H9 (cell line): Measurements from ENCODE around the gene RMI2. TPM values are rescaled to one million over a fixed set of nuclear protein-coding genes. Genes with fewer than 3 reads are reported as not detected.
A peak's percentile ranks its signal among the peaks of the same experiment; 100 is the strongest.

Source experiments
- DNase-seq: peaks from one replicate; pipeline ENCODE4 v3.0.0-alpha.2; 2017
- H2AFZ ChIP-seq: one replicate; pipeline ENCODE4 v1.6.1; 2013; ENCODE audit warnings: mild to moderate bottlenecking, low read length, control low read depth, moderate library complexity
- H2AK5ac ChIP-seq: 2 replicates; pipeline ENCODE4 v1.6.1; 2013; ENCODE audit warnings: low read length, control low read depth, mixed read lengths; ENCODE audit not compliant: insufficient read length
- H2BK120ac ChIP-seq: one replicate; pipeline ENCODE4 v1.6.1; 2013; ENCODE audit warnings: low read depth, mild to moderate bottlenecking, low read length, control low read depth, inconsistent platforms; ENCODE audit not compliant: poor library complexity, severe bottlenecking
- H2BK12ac ChIP-seq: 2 replicates; pipeline ENCODE4 v1.6.1; 2013; ENCODE audit warnings: low read length, control low read depth, mixed read lengths, low read depth; ENCODE audit not compliant: insufficient read length
- H2BK15ac ChIP-seq: 2 replicates; pipeline ENCODE4 v1.6.1; 2013; ENCODE audit warnings: low read depth, low read length, control low read depth
- H2BK20ac ChIP-seq: one replicate; pipeline ENCODE4 v1.6.1; 2013; ENCODE audit warnings: low read depth, mild to moderate bottlenecking, low read length, control low read depth, inconsistent platforms; ENCODE audit not compliant: poor library complexity, severe bottlenecking
- H2BK5ac ChIP-seq: 2 replicates; pipeline ENCODE4 v1.6.1; 2013; ENCODE audit warnings: low read length, control low read depth, mixed read lengths; ENCODE audit not compliant: insufficient read length
- H3K14ac ChIP-seq: 2 replicates; pipeline ENCODE4 v1.6.1; 2013; ENCODE audit warnings: low read length, control low read depth; ENCODE audit not compliant: insufficient read depth
- H3K18ac ChIP-seq: 2 replicates; pipeline ENCODE4 v1.6.1; 2013; ENCODE audit warnings: low read depth, mild to moderate bottlenecking, mixed read lengths, low read length, control low read depth; ENCODE audit not compliant: insufficient read length
- H3K23ac ChIP-seq: 2 replicates; pipeline ENCODE4 v1.6.1; 2013; ENCODE audit warnings: low read length, control low read depth, mixed read lengths, low read depth; ENCODE audit not compliant: insufficient read length
- H3K23me2 ChIP-seq: 2 replicates; pipeline ENCODE4 v1.6.1; 2013; ENCODE audit warnings: low read depth, mild to moderate bottlenecking, mixed read lengths, low read length, control low read depth; ENCODE audit not compliant: insufficient read length, poor library complexity, severe bottlenecking
- H3K27ac ChIP-seq: 2 replicates; pipeline ENCODE4 v1.5.1; 2013; ENCODE audit warnings: low read length, control low read depth, mixed read lengths, low read depth; ENCODE audit not compliant: insufficient read length
- H3K27me3 ChIP-seq: 2 replicates; pipeline ENCODE4 v1.6.1; 2013; ENCODE audit warnings: low read length, control low read depth, inconsistent platforms; ENCODE audit not compliant: insufficient read depth
- H3K4ac ChIP-seq: 2 replicates; pipeline ENCODE4 v1.6.1; 2013; ENCODE audit warnings: low read depth, mild to moderate bottlenecking, control low read depth, inconsistent platforms, low read length, moderate library complexity
- H3K4me1 ChIP-seq: 2 replicates; pipeline ENCODE4 v1.6.1; 2013; ENCODE audit warnings: low read length, control low read depth, inconsistent platforms; ENCODE audit not compliant: insufficient read depth
- H3K4me2 ChIP-seq: 2 replicates; pipeline ENCODE4 v1.6.1; 2013; ENCODE audit warnings: low read length, control low read depth, mixed read lengths; ENCODE audit not compliant: insufficient read length, insufficient read depth
- H3K56ac ChIP-seq: 2 replicates; pipeline ENCODE4 v1.6.1; 2013; ENCODE audit warnings: low read depth, mild to moderate bottlenecking, mixed read lengths, low read length, control low read depth; ENCODE audit not compliant: insufficient read length
- H3K79me1 ChIP-seq: 2 replicates; pipeline ENCODE4 v1.6.1; 2013; ENCODE audit warnings: low read depth, mild to moderate bottlenecking, moderate library complexity, low read length, control low read depth, inconsistent platforms; ENCODE audit not compliant: insufficient read depth, poor library complexity, severe bottlenecking
- H3K79me2 ChIP-seq: 2 replicates; pipeline ENCODE4 v1.6.1; 2013; ENCODE audit warnings: low read length, control low read depth, inconsistent platforms; ENCODE audit not compliant: insufficient read depth
- H3K9ac ChIP-seq: 2 replicates; pipeline ENCODE4 v1.6.1; 2013; ENCODE audit warnings: low read length, control low read depth, mixed read lengths; ENCODE audit not compliant: insufficient read length; ENCODE audit errors: extremely low read depth
- H3K9me3 ChIP-seq: one replicate; pipeline ENCODE4 v1.6.1; 2013; ENCODE audit warnings: low read depth, low read length, inconsistent platforms; ENCODE audit not compliant: control insufficient read depth
- H3T11ph ChIP-seq: one replicate; pipeline ENCODE4 v1.6.1; 2013; ENCODE audit warnings: mild to moderate bottlenecking, low read length, control low read depth, inconsistent platforms
- H4K20me1 ChIP-seq: one replicate; pipeline ENCODE4 v1.6.1; 2013; ENCODE audit not compliant: control insufficient read depth, insufficient read length, insufficient read depth
- H4K5ac ChIP-seq: 2 replicates; pipeline ENCODE4 v1.6.1; 2013; ENCODE audit warnings: low read depth, mild to moderate bottlenecking, mixed read lengths, low read length, control low read depth; ENCODE audit not compliant: insufficient read length
- H4K8ac ChIP-seq: replicated peaks from 2 replicates; pipeline ENCODE4 v1.6.1; 2013; ENCODE audit warnings: low read length, control low read depth, mixed read lengths, low read depth; ENCODE audit not compliant: insufficient read length
- H4K91ac ChIP-seq: 2 replicates; pipeline ENCODE4 v1.6.1; 2013; ENCODE audit warnings: low read depth, mild to moderate bottlenecking, moderate library complexity, mixed read lengths, low read length, control low read depth; ENCODE audit not compliant: insufficient read length
- H3K27ac Mint-ChIP-seq, 3 experiments: 2 replicates in 2 of 3; 3 replicates in 1 of 3; pipeline ENCODE4 v1.8.0; 2020 to 2021; ENCODE audit warnings: mixed read lengths in 3 of 3, mild to moderate bottlenecking in 1 of 3, moderate library complexity in 1 of 3
- H3K27me3 Mint-ChIP-seq: 2 replicates; pipeline ENCODE4 v1.8.0; 2021; ENCODE audit warnings: low read depth, mild to moderate bottlenecking, moderate library complexity, mixed read lengths
- H3K36me3 Mint-ChIP-seq, 3 experiments: 2 replicates in 2 of 3; 3 replicates in 1 of 3; pipeline ENCODE4 v1.8.0; 2020 to 2021; ENCODE audit warnings: low read depth in 3 of 3, mixed read lengths in 3 of 3; ENCODE audit not compliant: insufficient read depth in 1 of 3
- H3K4me1 Mint-ChIP-seq, 2 experiments: 2 replicates each; pipeline ENCODE4 v1.8.0; 2020; ENCODE audit warnings: mixed read lengths in 2 of 2
- H3K4me3 Mint-ChIP-seq, 2 experiments: 2 replicates in 1 of 2; 3 replicates in 1 of 2; pipeline ENCODE4 v1.8.0; 2020 to 2021; ENCODE audit warnings: mild to moderate bottlenecking in 2 of 2, mixed read lengths in 2 of 2, moderate library complexity in 1 of 2
- H3K9me3 Mint-ChIP-seq, 2 experiments: 2 replicates in 1 of 2; 3 replicates in 1 of 2; pipeline ENCODE4 v1.8.0; 2020; ENCODE audit warnings: mild to moderate bottlenecking in 2 of 2, mixed read lengths in 2 of 2, moderate library complexity in 1 of 2
- WGBS: extraction: QIAGEN DNeasy Blood & Tissue Kit; methylation state at CpG from one replicate; pipeline ENCODE4 v1.1.7; 2013; ENCODE audit warnings: missing lambda C conversion rate, low lambda C conversion rate, mixed read lengths; ENCODE audit not compliant: insufficient read length; ENCODE audit errors: extremely low coverage; 5-methylcytosine and 5-hydroxymethylcytosine counted together
- total RNA-seq: library from RNA; stranded (reverse); gene quantifications from 2 replicates; pipeline ENCODE4 v1.2.1, GENCODE V29; 2021
- TF ChIP-seq, protein P1 (sequence below): fragments of 200-600 bp; sonication (generic); conservative IDR thresholded peaks from 3 replicates; pipeline ENCODE4 v1.8.0; 2021; ENCODE audit warnings: antibody characterized with exemption, mild to moderate bottlenecking

RMI2 gene
- total RNA-seq, 1 experiment from 2014 or later: 57.6 TPM

- Histone ChIP-seq H3K4me1 (no peaks in the 10 kb centered on the region; the same call in 1 of the 2 replicates), H3K9ac (no peak overlapping the region), H3K4me2 (no peak overlapping the region), H2BK5ac (no peak overlapping the region), H2BK120ac (no peak overlapping the region), H2AK5ac (no peak overlapping the region), H2AFZ (no peak overlapping the region), H3K56ac (no peak overlapping the region), H3K27ac (no peak overlapping the region), H3K23me2 (no peaks in the 10 kb centered on the region), H3K14ac (no peak overlapping the region), H3K79me1 (no peaks in the 10 kb centered on the region), H4K8ac (no peak overlapping the region), H2BK15ac (no peak overlapping the region), H4K91ac (no peak overlapping the region), H3T11ph (no peak overlapping the region), H3K4ac (no peak overlapping the region), H3K79me2 (no peaks in the 10 kb centered on the region), H4K5ac (no peak overlapping the region), H3K23ac (no peak overlapping the region), H2BK12ac (no peak overlapping the region), H2BK20ac (no peak overlapping the region), H3K27me3 (no peaks in the 10 kb centered on the region), H3K9me3 (no peaks in the 10 kb centered on the region), H4K20me1 (no peaks in the 10 kb centered on the region), H3K18ac (no peak overlapping the region)
- Mint-ChIP-seq H3K4me1 (peaks cover 4 to 19% of the 10 kb centered on the region in 2 experiments), H3K27ac (peak overlapping the region in 1 of 3 experiments; percentile 27; a peak in 1 of 7 replicates), H3K27me3 (no peaks in the 10 kb centered on the region; the same call in 1 of the 2 replicates), H3K9me3 (no peaks in the 10 kb centered on the region; a peak in 1 of 5 replicates), H3K36me3 (no peaks in the 10 kb centered on the region), H3K4me3 (no peak overlapping the region)
- TF ChIP-seq, protein P1, sequence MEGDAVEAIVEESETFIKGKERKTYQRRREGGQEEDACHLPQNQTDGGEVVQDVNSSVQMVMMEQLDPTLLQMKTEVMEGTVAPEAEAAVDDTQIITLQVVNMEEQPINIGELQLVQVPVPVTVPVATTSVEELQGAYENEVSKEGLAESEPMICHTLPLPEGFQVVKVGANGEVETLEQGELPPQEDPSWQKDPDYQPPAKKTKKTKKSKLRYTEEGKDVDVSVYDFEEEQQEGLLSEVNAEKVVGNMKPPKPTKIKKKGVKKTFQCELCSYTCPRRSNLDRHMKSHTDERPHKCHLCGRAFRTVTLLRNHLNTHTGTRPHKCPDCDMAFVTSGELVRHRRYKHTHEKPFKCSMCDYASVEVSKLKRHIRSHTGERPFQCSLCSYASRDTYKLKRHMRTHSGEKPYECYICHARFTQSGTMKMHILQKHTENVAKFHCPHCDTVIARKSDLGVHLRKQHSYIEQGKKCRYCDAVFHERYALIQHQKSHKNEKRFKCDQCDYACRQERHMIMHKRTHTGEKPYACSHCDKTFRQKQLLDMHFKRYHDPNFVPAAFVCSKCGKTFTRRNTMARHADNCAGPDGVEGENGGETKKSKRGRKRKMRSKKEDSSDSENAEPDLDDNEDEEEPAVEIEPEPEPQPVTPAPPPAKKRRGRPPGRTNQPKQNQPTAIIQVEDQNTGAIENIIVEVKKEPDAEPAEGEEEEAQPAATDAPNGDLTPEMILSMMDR: no peak
- no CpG with 5 or more reads among the region's 6 CpGs for WGBS
- DNase-seq: no peak
Measured at GRCh38 chr16:11372829-11373306, 27.6 kb downstream of the RMI2 start.
